ENCODE measurements around the gene ELMO3. TPM values are rescaled to one million over a fixed set of nuclear protein-coding genes. Genes with fewer than 3 reads are reported as not detected.

Gene ELMO3
- total RNA-seq, 1 donor from 2014 or later: 9.6 TPM

DNA sequence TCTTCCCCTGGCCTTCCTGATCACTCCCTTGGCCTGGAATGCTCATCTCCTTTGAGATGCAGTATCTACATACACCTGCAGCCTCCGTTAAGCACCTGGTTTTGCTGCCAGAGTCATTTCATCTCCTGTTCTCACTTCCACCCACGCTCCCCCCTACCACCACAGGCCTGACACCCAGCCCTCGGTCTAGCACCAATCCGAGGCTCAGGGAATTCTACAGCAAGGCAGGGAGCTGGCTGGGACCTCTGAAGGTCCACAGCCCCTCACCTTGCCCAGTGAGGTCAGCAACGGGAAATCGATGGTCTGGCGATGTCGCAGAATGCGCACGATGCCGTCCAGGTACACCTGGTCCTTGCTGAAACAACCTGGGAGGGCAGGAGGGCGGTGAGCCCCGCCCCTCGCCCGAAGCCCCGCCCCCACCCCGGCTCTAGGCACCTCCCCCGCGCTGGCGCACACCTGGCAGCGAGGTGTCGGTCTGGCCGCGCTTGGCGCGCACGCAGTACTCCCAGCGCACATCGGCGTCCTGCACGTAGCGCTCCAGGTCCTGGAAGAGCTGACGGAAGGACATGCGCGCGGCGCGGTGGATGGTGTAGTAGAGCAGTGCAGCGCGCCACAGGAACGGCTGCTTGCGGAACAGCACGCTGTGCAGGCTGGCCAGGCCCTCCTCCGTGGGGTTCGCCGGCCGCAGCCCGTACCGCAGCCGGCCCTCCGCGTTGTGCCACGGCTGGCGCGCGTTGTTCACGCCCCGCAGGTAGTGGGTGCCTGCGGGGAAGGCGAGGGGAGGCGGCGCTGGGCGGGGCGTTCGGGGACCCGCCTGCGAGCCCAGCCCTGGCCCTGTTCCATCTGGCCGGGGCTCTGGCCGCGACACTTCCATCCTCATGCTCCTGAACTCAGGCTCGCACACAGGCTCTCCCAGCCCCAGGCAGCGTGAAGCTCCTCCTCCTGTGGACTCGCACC, 20.9 kb upstream of the ELMO3 start:
- Mint-ChIP-seq H3K4me1 (ENCODE audit: unreplicated experiment) (peaks cover 14% of the 10 kb centered on the region), H3K4me3 (peak overlapping the region; percentile 74), H3K9me3 (no peaks in the 10 kb centered on the region), H3K27me3 (peaks cover 36% of the 10 kb centered on the region), H3K36me3 (peaks cover 8% of the 10 kb centered on the region), H3K27ac (no peak overlapping the region)
- TF ChIP-seq, protein P1, sequence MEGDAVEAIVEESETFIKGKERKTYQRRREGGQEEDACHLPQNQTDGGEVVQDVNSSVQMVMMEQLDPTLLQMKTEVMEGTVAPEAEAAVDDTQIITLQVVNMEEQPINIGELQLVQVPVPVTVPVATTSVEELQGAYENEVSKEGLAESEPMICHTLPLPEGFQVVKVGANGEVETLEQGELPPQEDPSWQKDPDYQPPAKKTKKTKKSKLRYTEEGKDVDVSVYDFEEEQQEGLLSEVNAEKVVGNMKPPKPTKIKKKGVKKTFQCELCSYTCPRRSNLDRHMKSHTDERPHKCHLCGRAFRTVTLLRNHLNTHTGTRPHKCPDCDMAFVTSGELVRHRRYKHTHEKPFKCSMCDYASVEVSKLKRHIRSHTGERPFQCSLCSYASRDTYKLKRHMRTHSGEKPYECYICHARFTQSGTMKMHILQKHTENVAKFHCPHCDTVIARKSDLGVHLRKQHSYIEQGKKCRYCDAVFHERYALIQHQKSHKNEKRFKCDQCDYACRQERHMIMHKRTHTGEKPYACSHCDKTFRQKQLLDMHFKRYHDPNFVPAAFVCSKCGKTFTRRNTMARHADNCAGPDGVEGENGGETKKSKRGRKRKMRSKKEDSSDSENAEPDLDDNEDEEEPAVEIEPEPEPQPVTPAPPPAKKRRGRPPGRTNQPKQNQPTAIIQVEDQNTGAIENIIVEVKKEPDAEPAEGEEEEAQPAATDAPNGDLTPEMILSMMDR (conservative IDR thresholded peaks at IDR 0.05): peak; percentile 46
- no peak for DNase-seq (ENCODE audit: extremely low spot score, unreplicated experiment)

DNA sequence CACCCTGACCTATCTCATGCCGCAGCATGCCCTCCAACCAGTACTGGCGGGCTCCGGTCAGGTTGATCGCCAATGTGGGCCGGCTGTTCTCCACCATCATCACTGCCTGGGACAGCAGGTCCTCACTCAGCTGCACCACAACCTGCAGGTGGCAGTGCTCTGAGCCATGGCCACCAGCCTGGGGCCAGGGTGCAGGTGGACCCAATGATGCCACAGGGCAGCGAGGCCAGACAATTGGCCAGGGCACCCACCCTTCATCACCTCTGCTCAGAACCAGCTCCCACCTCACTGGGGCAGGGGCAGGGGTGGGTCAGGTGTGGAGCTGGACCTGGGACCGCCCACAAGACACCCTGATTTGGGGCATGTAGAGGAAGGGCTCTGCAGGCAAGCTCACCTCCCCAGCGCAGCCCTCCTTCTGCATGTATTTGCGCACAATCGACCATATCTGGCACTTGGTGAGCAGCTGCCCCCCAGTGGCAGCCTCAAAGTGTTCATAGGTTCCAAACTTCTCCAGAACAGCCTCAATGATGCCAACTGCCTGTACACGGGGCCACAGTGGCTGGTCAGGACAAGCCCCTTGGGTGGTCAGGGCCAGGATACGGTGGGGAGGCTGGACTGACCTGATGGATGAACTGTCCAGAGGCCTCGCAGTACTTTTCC, 19.4 kb upstream of the ELMO3 start:
- no peak for DNase-seq (ENCODE audit: extremely low spot score, unreplicated experiment)
- Mint-ChIP-seq H3K4me3 (no peak overlapping the region), H3K9me3 (no peaks in the 10 kb centered on the region), H3K27me3 (peaks cover 25% of the 10 kb centered on the region), H3K4me1 (ENCODE audit: unreplicated experiment) (peaks cover 5% of the 10 kb centered on the region), H3K36me3 (peaks cover 8% of the 10 kb centered on the region), H3K27ac (no peak overlapping the region)
- TF ChIP-seq, protein P1 (conservative IDR thresholded peaks at IDR 0.05): peak; percentile 31

DNA sequence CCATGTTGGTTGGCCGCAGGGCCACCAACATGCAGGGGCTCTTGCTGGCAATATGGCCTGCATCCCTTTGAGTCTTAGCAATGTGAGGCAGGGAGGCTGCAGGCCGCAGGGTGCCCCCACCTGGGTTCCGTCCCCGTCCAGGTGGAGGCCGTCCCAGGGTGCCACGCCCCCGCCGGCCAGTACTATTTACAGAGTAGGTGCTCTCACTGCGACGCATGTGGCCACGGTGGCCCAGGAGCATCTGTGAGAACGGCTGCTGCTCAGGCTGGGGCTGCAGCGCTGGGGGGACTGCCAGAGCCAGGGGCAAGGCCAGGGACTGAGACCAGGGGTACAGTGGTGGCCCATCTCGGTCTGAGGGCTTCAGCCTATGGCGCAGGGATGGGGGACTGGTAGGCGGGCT, 18.8 kb upstream of the ELMO3 start:
- H3K36me3 Mint-ChIP-seq: peaks cover 8% of the 10 kb centered on the region
- DNase-seq (ENCODE audit: extremely low spot score, unreplicated experiment): no peak
- no peak overlapping the region for H3K4me3 Mint-ChIP-seq
- TF ChIP-seq, protein P1 (conservative IDR thresholded peaks at IDR 0.05): no peak
- H3K27me3 Mint-ChIP-seq: peaks cover 26% of the 10 kb centered on the region
- no peak overlapping the region for H3K27ac Mint-ChIP-seq
- H3K4me1 Mint-ChIP-seq (ENCODE audit: unreplicated experiment): peaks cover 6% of the 10 kb centered on the region
- no peaks in the 10 kb centered on the region for H3K9me3 Mint-ChIP-seq

DNA sequence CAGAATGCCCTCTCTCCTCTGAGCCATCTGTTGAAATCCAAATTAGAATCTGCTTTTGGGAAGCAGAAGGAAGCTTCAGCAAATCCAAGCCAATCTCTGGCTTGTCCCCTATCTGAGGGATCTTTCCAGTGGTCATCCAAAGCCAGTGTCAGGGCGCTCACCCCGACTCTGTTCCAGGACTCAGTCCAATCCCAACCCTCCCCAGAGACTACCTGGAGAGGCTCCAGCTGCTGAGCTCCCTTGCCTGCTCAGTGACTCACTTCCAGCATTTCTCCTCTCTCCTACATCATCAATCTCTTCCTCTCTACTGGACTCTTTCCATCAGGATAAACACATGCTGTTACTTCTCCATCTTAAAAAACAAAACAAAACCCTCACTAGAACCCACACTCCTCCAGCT, 17.6 kb upstream of the ELMO3 start:
- no peak for DNase-seq (ENCODE audit: extremely low spot score, unreplicated experiment)
- no peak overlapping the region for H3K27ac Mint-ChIP-seq

DNA sequence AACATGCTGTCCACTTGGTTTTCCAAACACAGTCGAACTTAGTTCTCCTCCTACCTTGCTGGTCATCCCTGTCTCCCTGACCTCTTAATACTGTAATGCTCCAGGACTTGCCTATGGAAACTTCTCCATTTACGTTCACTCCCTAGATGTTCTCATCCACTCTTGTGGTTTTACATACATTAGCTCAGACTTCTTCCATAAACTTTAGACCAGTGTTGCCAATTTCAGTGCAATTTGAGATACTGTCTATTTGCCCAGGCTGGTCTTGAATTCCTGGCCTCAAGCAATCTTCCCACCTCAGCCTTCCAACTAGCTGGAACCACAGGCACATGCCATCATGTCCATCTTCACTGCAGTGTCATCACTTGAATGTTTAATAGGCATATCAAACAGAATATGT, 16.6 kb upstream of the ELMO3 start:
- DNase-seq (ENCODE audit: extremely low spot score, unreplicated experiment): no peak
- H3K9me3 Mint-ChIP-seq: no peaks in the 10 kb centered on the region
- TF ChIP-seq, protein P1 (conservative IDR thresholded peaks at IDR 0.05): no peak
- peaks cover 12% of the 10 kb centered on the region for H3K4me1 Mint-ChIP-seq (ENCODE audit: unreplicated experiment)
- peaks cover 23% of the 10 kb centered on the region for H3K27me3 Mint-ChIP-seq
- peaks cover 4% of the 10 kb centered on the region for H3K36me3 Mint-ChIP-seq
- no peak overlapping the region for H3K27ac Mint-ChIP-seq
- H3K4me3 Mint-ChIP-seq: no peak overlapping the region

More for the DNA sequence above, 17.6 kb upstream of the ELMO3 start:
- Mint-ChIP-seq H3K4me3 (no peak overlapping the region), H3K4me1 (ENCODE audit: unreplicated experiment) (peaks cover 12% of the 10 kb centered on the region), H3K27me3 (peaks cover 24% of the 10 kb centered on the region), H3K9me3 (no peaks in the 10 kb centered on the region), H3K36me3 (peaks cover 8% of the 10 kb centered on the region)
- TF ChIP-seq, protein P1 (conservative IDR thresholded peaks at IDR 0.05): no peak
